Gastroesophageal sphincter (tissue), 3 donors: ENCODE results near the gene LRRK2.

ENCODE experiments used
- CTCF ChIP-seq, 4 experiments: fragments of 200-600 bp in 2 of 4; fragments of 450-650 bp in 2 of 4; sonication (generic) in 1 of 4; IDR thresholded peaks; one replicate each; pipeline ENCODE4 v1.5.1; 2017 to 2019; ENCODE audit warnings: antibody characterized with exemption in 4 of 4, mild to moderate bottlenecking in 2 of 4, moderate library complexity in 2 of 4
- POLR2AphosphoS5 ChIP-seq: sonication (generic); formaldehyde crosslinking; IDR thresholded peaks from one replicate; pipeline ENCODE4 v1.6.1; 2017; ENCODE audit warnings: antibody characterized with exemption

DNA sequence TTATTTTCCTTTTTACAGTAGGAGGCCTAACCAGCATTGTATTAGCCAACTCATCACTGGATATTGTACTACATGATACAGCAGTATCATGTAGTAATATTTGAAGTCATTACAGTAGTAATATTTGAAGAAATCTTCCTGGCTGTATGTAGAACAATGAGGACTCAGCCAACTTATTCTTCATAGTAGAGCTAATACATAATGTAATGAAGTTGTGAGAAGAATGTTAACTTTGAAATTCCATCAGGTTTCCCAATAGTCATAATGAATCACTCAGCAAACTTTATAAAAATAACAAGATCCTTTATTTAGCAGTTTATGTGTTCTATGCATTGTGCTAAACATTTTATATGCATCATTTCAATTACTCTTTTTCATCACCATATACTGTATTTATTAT, 61.8 kb downstream of the LRRK2 start:
- no peak for TF ChIP-seq POLR2AphosphoS5
- TF ChIP-seq CTCF (IDR thresholded peaks at IDR 0.05) = no peak
